Superior temporal gyrus (tissue), 1 donor: Measurements from ENCODE around the gene GSK3A.
A peak's percentile ranks its signal among the peaks of the same experiment; 100 is the strongest.

Source experiments
- DNase-seq: peaks from one replicate; pipeline ENCODE4 v3.0.0-alpha.2; 2016; ENCODE audit errors: extremely low spot score

The GSK3A gene

DNA sequence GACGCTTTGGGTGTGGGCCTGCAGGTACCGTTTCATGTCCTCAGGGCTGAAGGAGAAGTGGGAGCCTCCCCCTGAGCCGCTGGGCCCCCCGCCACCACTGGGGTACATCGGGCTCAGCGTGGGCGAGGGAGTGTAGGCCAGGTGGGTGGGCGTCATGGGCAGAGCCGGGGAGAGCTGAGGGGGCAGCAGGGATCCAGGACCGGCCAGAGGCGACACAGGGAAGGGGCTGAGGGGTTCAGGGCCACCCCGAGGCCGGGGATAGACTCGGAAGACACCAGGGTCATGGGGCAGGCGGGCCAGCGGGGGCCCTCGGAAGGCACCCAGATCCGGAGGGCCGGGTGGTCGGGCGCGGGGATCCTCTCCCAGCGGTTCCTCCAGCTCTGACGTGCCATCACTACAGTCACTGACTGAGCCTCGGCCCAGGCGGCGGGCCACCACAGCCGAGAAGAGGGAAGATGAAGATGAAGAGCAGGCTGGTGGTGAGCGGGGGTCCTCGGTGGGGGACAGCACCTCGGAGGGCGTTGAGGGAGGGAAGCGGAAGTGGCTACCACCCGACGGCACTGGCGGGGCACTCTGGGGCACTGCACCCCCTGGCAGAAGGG, 6.8 kb upstream of the GSK3A start:
- DNase-seq, result no peak

DNA sequence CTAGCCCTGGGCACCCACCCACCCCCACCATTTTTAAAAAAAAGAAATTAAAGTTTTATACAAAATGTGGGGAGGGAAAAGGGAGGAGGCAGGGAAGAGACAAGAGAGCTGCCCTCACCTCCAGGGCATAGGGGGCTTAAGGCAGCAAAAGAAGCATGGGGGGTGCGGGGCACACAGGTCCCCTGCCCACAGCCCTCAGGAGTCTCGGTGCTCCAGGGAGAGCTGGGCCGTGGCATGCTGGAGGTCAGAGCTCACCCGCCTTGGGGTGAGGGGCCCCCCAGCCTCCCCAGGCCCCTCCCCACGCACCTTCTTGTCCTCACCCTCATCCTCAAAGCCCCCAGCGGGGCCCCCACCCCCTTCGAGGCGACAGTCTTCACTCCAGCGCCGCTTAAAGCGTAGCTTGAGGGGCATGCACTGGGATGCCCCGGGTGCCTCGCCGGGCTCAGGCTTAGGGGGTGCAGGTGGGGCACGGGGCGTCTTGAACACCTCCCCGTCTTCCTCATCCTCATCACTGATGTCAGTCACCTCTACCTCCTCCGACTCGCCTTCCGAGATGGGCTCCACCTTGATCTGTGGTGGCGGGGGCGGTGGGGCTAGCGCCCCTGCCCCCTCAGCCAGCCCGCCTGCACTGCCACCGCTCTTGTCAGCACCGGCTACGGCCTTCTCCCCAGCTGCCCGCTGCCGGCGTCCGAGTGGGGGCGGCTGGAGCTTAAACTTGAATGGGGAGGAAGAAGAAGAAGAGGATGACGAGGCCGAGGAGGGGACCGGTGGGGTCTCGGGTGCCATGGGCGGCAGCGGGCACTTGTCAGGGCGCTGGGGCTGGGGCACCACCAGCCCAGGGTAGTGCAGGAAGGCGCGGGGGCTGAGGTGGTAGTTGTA, 6.1 kb upstream of the GSK3A start:
- no peak for DNase-seq

DNA sequence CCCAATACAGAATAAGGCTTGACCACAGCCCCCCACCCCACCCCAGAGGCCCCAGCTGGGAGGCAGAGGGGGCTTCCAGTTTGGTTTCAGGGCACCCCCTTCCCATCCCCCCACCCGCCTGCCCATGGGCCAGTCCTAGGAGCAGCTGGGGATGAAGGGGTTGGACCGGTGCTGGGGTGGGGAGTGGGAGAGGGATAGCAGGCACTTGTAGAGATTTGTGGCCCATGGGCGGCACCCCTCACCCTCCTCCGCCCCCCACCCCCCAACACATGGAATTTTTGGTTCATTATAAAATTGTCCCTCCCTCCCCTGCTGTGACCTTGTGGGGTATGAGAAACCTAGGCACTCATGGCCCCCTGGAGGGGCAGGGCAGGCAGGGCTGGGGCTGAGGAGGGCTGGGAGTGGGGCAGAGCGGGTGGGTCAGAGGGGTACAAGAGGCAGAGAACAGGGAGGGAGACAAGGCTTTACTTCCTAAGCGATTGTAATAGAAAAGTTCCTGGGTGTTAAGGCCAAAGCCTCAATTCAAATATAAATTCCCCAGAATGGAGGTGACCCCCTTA, 5.3 kb upstream of the GSK3A start:
- DNase-seq, result no peak

DNA sequence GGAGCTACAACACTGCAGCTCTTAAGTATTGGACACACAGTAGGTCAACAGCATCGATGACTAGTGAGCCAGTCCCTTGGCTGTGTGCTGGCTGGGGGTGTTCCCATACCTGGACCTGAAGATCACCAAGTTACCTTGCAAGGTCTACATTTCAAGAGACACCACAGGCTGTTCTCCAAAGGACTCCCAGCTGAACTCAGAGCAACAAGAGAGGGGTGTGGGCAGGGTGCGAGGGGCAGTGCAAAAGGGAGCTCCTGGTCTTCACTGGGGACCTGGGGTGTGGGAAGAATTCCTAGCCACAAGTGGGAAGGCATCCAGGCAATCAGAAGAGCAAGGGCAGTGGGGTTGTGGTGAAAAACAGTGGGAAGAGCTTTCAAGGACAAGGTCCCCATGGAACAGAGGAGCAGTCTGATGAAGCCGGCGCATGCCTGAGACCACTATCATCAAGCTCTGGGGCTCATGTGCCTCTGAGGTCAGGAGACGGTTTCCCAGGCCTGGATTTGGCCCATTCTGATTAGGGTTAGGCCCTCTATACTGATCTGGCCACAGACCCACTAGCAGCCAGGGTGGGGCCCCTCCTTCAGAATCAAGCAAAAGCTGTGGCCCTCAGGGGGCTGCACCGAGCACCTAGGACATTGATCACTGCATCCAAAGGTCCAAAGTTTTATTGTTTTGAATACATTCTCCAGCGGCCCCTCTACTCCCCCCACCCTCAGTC, 4.7 kb upstream of the GSK3A start:
- no peak for DNase-seq

DNA sequence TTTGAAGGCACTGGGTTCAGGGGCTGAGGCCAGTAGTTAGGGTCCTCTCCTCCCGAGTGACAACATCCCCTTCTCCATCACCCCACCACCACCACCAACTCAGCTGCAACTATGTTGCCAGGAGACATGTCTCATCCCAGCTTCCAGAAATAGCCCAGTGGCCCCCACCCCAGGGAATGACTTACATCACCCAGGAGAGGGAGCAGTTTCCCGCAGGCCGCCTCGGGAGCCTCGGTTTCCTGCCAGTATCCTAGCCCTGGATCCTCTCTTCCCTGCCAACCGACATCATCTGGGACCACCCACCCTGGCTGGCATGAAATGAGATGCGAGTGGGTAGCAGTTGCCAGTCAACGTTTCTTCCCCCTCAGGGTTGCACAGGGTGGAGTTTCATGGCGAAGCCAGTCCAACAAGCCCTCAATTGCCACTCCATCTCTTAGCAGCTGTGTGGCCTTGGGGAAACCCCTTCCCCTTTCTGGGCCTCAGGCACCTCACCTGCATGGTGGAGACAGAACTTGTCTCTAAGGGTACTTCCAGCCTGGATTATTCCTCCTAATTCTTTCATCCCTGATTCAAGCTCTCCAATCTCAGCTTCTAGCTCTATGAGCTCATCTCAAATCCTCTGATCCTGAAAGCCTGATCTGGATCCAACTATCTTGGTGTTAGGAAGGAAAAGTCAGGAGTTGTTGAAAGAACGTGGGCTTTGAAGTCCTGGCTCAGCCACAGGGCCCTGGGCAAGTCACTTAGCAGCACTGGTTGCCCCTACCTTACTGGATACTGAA, 3.9 kb upstream of the GSK3A start:
- peak; percentile 90 for DNase-seq

DNA sequence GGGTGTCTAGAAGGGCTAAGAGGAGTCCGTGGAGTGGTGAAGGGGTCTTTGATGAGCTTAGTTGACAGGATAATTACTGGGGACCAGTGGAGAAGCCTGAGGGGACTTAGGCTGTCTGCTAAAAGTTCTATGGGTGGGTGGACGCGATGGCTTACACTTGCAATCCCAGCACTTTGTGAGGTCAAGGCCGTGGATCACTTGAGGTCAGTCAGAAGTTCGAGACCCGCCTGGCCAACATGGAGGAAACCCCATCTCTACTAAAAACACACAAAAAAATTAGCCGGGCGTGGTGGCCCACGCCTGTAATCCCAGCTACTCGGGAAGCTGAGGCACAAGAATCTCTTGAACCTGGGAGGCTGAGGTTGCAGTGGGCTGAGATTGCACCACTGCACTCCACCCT, 2.8 kb upstream of the GSK3A start:
- DNase-seq, result no peak

DNA sequence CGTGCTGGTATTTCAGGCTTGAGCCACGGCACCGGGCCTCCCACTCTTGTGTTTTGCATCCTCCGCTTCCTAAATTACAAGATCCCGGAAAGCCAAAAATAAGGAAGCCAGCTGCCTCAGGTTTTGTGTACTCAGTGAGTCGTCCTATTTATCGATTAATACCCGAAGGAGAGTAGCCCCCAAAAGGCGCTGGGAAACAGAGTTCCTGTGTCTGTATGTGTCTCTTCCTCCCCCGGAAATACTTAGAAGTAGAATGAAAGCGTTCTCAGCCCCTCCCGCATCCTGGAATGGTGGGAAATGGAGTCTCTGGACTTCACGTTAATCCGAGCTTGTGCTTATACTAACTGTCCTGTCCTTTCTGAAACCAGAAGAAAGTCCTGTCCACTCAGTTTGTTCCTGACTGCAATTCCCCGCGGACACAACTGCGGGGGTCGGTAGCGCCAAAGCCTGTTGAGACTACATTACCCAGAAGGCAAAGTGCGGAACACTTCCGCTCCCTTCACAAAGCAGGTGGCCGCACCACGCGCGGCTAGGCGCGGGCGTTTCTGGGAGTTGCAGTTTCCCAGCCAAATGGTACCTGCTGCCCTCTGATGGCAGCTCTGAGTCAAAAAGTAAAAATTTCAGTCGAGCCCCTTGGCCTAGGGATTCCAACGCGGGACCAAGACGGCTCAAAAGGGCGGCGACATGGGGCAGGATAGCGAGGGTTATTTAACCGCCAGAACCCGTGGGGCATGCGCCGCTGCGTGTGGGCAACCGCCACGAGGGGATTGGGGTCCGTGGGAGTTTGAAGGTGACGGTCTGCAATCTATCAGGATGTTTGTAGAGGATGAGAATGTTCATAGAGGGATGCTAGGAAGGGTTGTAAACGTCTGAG, 2.2 kb upstream of the GSK3A start:
- peak; percentile 98 for DNase-seq

DNA sequence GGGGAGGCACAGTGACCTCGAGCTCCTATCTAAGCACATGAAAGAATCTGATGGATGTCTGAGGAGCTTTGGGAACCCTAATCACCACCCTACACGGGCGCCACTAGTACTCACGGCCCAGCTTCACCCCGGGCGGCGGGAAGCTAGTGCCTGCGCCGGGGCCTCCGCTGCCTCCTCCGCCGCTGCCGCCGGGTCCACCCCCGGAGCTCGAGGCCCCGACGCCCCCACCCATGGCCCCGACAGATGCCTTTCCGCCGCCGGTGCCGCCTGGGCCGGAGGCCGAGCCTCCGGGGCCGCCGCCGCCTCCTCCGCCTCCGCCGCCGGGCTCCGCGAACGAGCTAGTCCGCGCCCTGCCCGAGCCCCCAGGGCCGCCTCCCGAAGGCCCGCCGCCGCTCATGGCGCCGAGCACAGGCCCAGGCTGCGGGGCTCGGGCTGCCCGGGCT, 312 bp downstream of the GSK3A start:
- no peak for DNase-seq

DNA sequence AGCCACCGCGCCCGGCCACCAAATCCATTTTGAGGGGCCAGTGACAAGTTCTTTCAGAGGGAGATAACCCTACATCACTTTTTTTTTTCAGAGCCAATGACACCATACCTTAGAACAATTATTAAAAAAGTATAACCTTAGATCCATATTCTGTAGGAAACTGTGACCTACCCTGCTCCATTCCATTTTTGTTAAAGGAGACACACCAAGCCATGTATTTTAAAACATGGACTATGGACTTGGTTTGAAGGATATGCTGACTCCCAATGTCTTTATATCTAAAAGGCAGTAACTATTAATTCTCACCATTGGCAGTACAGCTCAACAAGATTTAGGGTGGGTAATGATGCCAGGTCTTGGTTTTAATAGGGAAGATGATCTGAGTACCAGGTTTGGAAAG, 1.1 kb downstream of the GSK3A start:
- DNase-seq, result no peak

DNA sequence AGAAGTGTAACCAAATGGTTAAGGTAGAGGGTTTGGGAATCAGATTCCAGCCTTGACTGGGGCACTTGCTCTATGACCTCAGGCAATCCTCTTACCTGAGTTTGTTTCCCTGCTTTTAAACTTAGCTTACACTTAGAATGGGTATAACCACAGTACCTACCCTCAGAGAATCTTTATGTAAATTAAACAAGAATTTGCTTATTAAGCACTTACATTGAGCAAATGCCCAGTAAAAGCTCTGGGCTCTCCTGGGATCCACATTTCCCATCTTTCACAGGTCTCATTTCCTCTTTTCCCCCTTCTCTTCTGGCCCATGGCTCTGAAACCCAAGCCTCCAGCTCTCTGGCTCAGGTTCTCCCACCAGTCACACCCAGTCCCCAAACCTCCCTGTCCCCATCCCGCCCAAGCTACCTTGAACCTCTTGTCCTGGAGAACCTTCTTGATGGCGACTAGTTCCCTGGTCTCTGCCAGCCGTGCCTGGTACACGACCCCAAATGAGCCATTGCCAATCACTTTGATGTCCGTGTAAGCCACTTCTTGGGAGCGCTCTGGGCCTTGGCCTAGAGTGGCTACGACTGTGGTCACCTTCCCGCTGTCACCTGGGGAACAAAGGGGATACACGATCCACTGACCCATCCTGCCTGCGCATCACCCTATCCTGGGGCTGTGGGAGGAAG, 2.7 kb downstream of the GSK3A start:
- no peak for DNase-seq

DNA sequence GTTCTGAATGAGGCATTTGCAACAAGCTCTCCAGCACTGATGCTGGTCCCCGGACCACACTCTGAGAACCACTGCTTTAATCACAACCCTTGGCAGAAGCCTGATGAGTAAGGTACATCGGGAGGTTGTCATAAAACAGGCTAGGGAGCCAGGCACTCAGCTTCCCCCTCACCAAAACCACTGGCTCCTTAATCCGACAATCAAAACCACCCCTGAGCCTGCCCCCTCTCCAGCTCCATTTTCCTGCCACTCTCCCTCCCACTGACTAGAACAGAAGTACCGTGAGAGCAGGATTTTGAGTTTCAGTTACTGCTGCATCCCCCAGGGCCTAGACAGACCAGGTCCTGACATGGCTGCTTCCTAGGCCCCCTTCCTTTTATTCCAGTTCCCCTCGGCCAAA, 7.2 kb downstream of the GSK3A start:
- DNase-seq, result no peak

DNA sequence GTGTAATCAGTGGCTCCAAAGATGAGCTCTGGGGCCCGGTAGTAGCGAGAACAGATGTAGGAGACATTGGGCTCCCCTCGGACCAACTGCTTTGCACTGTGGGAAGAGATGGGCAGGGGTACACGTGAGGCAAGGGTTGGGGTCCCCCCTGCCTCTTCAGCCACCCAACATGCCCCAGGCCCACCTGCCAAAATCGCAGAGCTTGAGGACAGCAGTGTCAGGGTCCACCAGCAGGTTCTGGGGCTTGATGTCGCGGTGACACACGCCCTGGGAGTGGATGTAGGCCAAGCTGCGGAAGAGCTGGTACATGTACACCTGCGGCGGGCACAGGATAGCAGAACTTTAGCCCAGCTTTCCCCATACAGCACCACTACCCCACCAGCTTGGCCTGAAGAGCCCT, 8.0 kb downstream of the GSK3A start:
- DNase-seq, result no peak

DNA sequence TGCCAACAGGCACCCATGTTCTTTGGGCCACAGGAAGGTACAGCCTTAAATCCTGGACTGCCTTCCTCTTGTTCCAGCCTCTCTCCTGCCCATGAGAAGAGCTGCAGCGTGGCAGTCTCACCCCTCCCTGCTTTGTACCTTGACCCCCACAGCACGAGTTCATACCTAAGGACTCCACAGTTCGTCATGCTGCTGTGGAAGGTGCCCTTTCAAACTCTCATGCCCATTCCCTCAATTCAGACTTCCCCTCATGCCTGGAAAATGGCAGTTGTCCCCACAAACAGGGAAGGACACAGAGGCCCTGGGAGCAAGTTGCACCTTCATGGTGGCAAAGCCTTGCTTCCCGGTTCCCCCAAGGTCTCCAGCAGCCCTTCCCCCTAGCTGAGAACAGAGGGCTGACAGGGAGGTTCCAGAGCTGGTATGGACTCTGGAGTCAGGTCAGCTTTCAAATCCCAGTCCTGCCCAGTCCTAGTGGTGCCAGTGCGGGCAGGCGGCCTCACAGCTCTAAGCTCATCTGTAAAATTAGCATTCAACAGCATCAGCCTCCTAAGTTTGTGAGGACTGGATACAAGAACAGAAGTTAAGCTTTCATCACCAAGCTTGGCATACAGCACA, 8.6 kb downstream of the GSK3A start:
- DNase-seq, result no peak

DNA sequence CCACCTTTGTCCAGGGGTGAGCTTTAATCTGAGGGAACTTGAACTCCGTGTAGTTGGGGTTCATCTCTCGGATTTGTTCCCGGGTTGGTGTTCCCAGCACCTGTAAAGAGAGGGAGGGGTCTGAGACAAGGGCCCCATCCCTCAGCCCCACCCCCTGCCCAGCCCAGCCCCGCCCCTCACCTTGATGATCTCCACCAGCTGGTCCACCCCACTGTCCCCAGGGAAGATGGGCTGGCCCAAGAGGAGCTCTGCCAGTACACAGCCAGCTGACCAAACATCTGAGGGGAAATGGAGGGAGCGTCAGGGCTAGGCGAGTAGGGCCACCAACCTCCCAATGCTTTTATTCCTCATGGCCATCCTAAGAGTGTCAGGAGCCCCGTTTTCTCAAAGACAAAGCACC, 9.3 kb downstream of the GSK3A start:
- no peak for DNase-seq

DNA sequence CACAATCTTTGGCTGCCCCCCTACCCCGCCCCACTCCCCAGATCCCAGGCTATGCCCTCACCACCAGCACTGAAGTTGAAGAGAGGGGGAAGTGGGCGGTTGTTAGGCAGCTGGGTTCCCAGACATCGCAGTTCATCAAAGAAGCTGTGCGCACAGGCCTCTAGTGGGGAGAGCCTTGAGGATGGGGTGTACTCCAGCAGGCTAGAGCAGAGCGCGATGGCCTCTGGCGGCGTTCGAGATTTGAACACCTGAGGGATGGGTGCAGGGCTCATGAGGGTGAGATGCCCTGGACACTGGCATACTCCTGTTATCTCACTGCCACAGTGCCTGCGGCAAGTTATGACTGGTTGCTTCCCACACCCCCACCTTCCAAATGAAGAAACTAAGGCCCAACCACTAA, 10.0 kb downstream of the GSK3A start:
- DNase-seq, result no peak

DNA sequence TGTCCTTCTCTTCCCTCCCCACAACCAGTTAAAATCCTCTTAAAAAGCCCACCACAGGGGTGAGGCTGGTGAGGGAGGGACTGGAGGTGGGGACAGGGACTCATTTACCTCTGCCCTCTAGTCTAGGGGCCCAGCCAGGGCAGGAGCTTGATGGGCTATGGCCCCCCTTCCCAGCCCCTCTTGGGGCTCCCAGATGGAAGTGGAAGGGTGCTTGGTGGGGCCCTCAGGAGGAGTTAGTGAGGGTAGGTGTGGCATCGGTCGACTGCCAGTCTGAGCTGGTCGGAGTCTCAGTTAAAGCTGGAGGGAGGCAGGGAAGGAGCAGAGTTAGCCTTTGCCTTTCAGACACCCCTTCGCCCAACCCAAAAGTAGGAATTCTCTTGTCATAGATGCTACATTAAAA, 11.8 kb downstream of the GSK3A start:
- no peak for DNase-seq

DNA sequence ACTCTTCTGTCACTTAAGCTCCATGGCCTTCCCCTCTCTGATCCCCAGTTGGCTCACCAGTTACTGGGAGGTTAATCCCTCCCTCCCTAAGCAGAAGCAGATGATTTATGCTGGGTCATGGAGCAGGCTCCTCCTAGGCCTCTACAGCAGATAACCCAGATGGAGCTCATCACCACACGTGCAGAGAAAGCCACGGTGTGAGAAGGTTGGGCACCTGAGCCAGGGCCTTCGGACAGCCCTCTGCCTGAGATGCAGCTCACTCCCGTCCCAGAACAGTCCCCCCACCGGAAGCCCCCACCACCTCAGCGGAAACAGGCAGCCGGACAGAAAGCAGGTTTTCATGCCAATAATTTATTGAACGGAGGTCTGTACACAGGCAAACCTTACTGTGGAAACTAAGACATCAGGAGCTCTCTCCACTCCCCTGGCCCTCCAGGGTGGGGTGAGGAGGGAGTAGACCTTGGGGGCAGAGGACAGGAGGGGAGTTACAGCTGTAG, 12.5 kb downstream of the GSK3A start:
- DNase-seq, result no peak

DNA sequence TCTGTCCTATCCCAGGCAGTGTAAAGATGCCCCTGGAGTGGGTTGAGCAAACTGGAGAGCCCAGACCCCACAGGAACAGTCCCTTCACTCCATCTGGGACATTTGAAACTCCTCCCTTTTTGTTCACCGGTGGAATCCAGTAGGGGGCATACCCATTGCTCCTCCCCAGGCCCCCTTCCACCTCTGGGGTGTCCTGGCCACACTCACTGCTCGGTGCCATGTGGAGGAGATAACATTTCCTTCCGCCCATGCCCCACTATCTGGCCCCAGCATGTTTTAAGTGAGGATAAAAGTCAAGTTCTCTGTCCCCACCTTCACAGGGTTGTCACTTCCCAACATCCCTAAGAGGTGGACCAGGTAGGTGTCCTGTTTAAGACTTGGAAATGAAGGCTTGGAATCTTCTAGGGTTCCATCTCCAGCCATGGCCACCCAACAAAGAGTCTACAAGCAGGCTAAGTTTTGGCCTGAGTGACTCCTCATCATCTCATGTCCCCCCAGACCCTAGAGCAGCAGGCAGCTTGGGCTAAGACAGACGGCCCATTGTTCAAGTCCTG, 13.0 kb downstream of the GSK3A start:
- DNase-seq, result no peak

DNA sequence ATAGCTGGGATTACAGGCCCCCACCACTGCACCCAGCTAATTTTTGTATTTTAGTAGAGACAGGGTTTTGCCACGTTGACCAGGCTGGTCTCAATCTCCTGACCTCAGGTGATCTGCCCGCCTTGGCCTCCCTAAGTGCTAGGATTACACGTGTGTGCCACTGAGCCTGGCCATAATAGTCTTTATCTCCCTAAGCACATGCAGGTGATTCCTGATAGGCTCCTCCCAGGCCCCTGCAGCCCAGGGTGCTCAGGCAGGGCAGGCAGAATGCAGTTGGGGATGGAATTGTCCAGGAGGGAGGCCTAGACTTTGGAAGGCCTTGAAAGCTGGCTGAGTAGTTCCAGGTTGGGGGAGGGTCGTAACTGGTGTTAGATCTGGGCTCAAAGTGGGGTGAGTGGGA, 13.8 kb downstream of the GSK3A start:
- DNase-seq, result no peak
